ENCODE measurements around the gene MTCH1.

Gene MTCH1

GRCh38 chr6:36976509-36976908, 9.5 kb downstream of the MTCH1 start:
- Histone ChIP-seq H3K36me3 (ENCODE audit: control insufficient read depth, insufficient read depth, low read length) (peaks cover 100% of the 10 kb centered on the region), H3K9me3 (ENCODE audit: control insufficient read depth, low read length) (no peaks in the 10 kb centered on the region), H3K4me3 (ENCODE audit: extremely low read depth, insufficient read depth, low read length, poor library complexity, severe bottlenecking) (no peak overlapping the region), H3K4me1 (ENCODE audit: control insufficient read depth, insufficient read depth, low read length, poor library complexity, severe bottlenecking) (peaks cover 4% of the 10 kb centered on the region), H3K27ac (ENCODE audit: low read depth, low read length, severe bottlenecking) (no peak overlapping the region)
- 89 to 94% methylated on average over 4 to 7 of the region's 7 CpGs for WGBS, 2 experiments (ENCODE audit: insufficient coverage in 2 of 2)

- 100% methylated on average over 1 of the region's 4 CpGs; no CpG with 5 or more reads in 1 of the 2 experiments for WGBS, 2 experiments (ENCODE audit: insufficient coverage in 2 of 2)
- no peak overlapping the region for H3K27ac ChIP-seq (ENCODE audit: low read depth, low read length, severe bottlenecking)
- no peak overlapping the region for H3K4me3 ChIP-seq (ENCODE audit: extremely low read depth, insufficient read depth, low read length, poor library complexity, severe bottlenecking)
- peaks cover 100% of the 10 kb centered on the region for H3K36me3 ChIP-seq (ENCODE audit: control insufficient read depth, insufficient read depth, low read length)
- H3K9me3 ChIP-seq (ENCODE audit: control insufficient read depth, low read length), result no peaks in the 10 kb centered on the region
- peaks cover 3% of the 10 kb centered on the region for H3K4me1 ChIP-seq (ENCODE audit: control insufficient read depth, insufficient read depth, low read length, poor library complexity, severe bottlenecking)
Observed at GRCh38 chr6:36976007-36976264, 10.1 kb downstream of the MTCH1 start.

- no peaks in the 10 kb centered on the region for H3K9me3 ChIP-seq (ENCODE audit: control insufficient read depth, low read length)
Observed at GRCh38 chr6:36975231-36976006, 10.6 kb downstream of the MTCH1 start.

GRCh38 chr6:36973647-36974046, 12.3 kb downstream of the MTCH1 start:
- WGBS, 2 experiments (ENCODE audit: insufficient coverage in 2 of 2), result 100% methylated on average over 1 to 2 of the region's 4 CpGs
- no peak overlapping the region for H3K4me3 ChIP-seq (ENCODE audit: extremely low read depth, insufficient read depth, low read length, poor library complexity, severe bottlenecking)
- H3K36me3 ChIP-seq (ENCODE audit: control insufficient read depth, insufficient read depth, low read length), result peaks cover 100% of the 10 kb centered on the region
- no peak overlapping the region for H3K27ac ChIP-seq (ENCODE audit: low read depth, low read length, severe bottlenecking)
- H3K9me3 ChIP-seq (ENCODE audit: control insufficient read depth, low read length), result no peaks in the 10 kb centered on the region
- no peaks in the 10 kb centered on the region for H3K4me1 ChIP-seq (ENCODE audit: control insufficient read depth, insufficient read depth, low read length, poor library complexity, severe bottlenecking)

More at GRCh38 chr6:36975231-36976006, 10.6 kb downstream of the MTCH1 start:
- Histone ChIP-seq H3K4me3 (ENCODE audit: extremely low read depth, insufficient read depth, low read length, poor library complexity, severe bottlenecking) (no peak overlapping the region), H3K4me1 (ENCODE audit: control insufficient read depth, insufficient read depth, low read length, poor library complexity, severe bottlenecking) (no peaks in the 10 kb centered on the region), H3K27ac (ENCODE audit: low read depth, low read length, severe bottlenecking) (no peak overlapping the region), H3K36me3 (ENCODE audit: control insufficient read depth, insufficient read depth, low read length) (peaks cover 100% of the 10 kb centered on the region)
- 92 to 97% methylated on average over 4 to 5 of the region's 7 CpGs for WGBS, 2 experiments (ENCODE audit: insufficient coverage in 2 of 2)

- H3K4me1 ChIP-seq (ENCODE audit: control insufficient read depth, insufficient read depth, low read length, poor library complexity, severe bottlenecking), result no peaks in the 10 kb centered on the region
- peaks cover 100% of the 10 kb centered on the region for H3K36me3 ChIP-seq (ENCODE audit: control insufficient read depth, insufficient read depth, low read length)
- no peaks in the 10 kb centered on the region for H3K9me3 ChIP-seq (ENCODE audit: control insufficient read depth, low read length)
- H3K27ac ChIP-seq (ENCODE audit: low read depth, low read length, severe bottlenecking), result no peak overlapping the region
- no CpG with 5 or more reads among the region's 1 CpG for WGBS, 2 experiments (ENCODE audit: insufficient coverage in 2 of 2)
- no peak overlapping the region for H3K4me3 ChIP-seq (ENCODE audit: extremely low read depth, insufficient read depth, low read length, poor library complexity, severe bottlenecking)
Observed at GRCh38 chr6:36973190-36973589, 12.8 kb downstream of the MTCH1 start.

- Histone ChIP-seq H3K27ac (ENCODE audit: low read depth, low read length, severe bottlenecking) (peak overlapping the region; percentile 49), H3K36me3 (ENCODE audit: control insufficient read depth, insufficient read depth, low read length) (peaks cover 99% of the 10 kb centered on the region), H3K9me3 (ENCODE audit: control insufficient read depth, low read length) (no peaks in the 10 kb centered on the region), H3K4me3 (ENCODE audit: extremely low read depth, insufficient read depth, low read length, poor library complexity, severe bottlenecking) (no peak overlapping the region), H3K4me1 (ENCODE audit: control insufficient read depth, insufficient read depth, low read length, poor library complexity, severe bottlenecking) (no peaks in the 10 kb centered on the region)
- 92 to 98% methylated on average over 12 to 13 of the region's 14 CpGs for WGBS, 2 experiments (ENCODE audit: insufficient coverage in 2 of 2)
Observed at GRCh38 chr6:36971921-36972673, 13.9 kb downstream of the MTCH1 start.

- Histone ChIP-seq H3K4me1 (ENCODE audit: control insufficient read depth, insufficient read depth, low read length, poor library complexity, severe bottlenecking) (no peaks in the 10 kb centered on the region), H3K9me3 (ENCODE audit: control insufficient read depth, low read length) (no peaks in the 10 kb centered on the region), H3K27ac (ENCODE audit: low read depth, low read length, severe bottlenecking) (peak overlapping the region; percentile 49), H3K4me3 (ENCODE audit: extremely low read depth, insufficient read depth, low read length, poor library complexity, severe bottlenecking) (no peak overlapping the region), H3K36me3 (ENCODE audit: control insufficient read depth, insufficient read depth, low read length) (peaks cover 95% of the 10 kb centered on the region)
- WGBS, 2 experiments (ENCODE audit: insufficient coverage in 2 of 2), result 89 to 93% methylated on average over 12 to 16 of the region's 17 CpGs
Observed at GRCh38 chr6:36970892-36971842, 14.8 kb downstream of the MTCH1 start.

GRCh38 chr6:36969988-36970891, 15.8 kb downstream of the MTCH1 start:
- H3K4me3 ChIP-seq (ENCODE audit: extremely low read depth, insufficient read depth, low read length, poor library complexity, severe bottlenecking), result no peak overlapping the region
- no peak overlapping the region for H3K27ac ChIP-seq (ENCODE audit: low read depth, low read length, severe bottlenecking)
- peaks cover 92% of the 10 kb centered on the region for H3K36me3 ChIP-seq (ENCODE audit: control insufficient read depth, insufficient read depth, low read length)
- no peaks in the 10 kb centered on the region for H3K4me1 ChIP-seq (ENCODE audit: control insufficient read depth, insufficient read depth, low read length, poor library complexity, severe bottlenecking)
- WGBS, 2 experiments (ENCODE audit: insufficient coverage in 2 of 2), result 96 to 98% methylated on average over 9 to 13 of the region's 17 CpGs
- H3K9me3 ChIP-seq (ENCODE audit: control insufficient read depth, low read length), result no peaks in the 10 kb centered on the region

GRCh38 chr6:36969240-36969691, 16.7 kb downstream of the MTCH1 start:
- Histone ChIP-seq H3K4me3 (ENCODE audit: extremely low read depth, insufficient read depth, low read length, poor library complexity, severe bottlenecking) (no peak overlapping the region), H3K36me3 (ENCODE audit: control insufficient read depth, insufficient read depth, low read length) (peaks cover 83% of the 10 kb centered on the region), H3K4me1 (ENCODE audit: control insufficient read depth, insufficient read depth, low read length, poor library complexity, severe bottlenecking) (no peaks in the 10 kb centered on the region), H3K9me3 (ENCODE audit: control insufficient read depth, low read length) (no peaks in the 10 kb centered on the region), H3K27ac (ENCODE audit: low read depth, low read length, severe bottlenecking) (no peak overlapping the region)
- WGBS, 2 experiments (ENCODE audit: insufficient coverage in 2 of 2), result 95 to 96% methylated on average over 10 to 13 of the region's 14 CpGs
